ENCODE data around the gene KIRREL3. TPM values are rescaled to one million over a fixed set of nuclear protein-coding genes. Genes with fewer than 3 reads are reported as not detected.
A peak's percentile ranks its signal among the peaks of the same experiment; 100 is the strongest.

The KIRREL3 gene
- polyA plus RNA-seq, 2 of the 4 experiments (the other 2 are of a cell fraction) = 3.0 to 11.0 TPM

- Histone ChIP-seq H3K4me1 (no peaks in the 10 kb centered on the region), H3K4me3 (no peak overlapping the region), H3K9me3 (no peaks in the 10 kb centered on the region), H3K4me2 (no peak overlapping the region), H3K27ac (no peak overlapping the region)
- 96% methylated on average over 4 of the region's 4 CpGs for WGBS (ENCODE audit: missing lambda C conversion rate)
- ChIA-PET CTCF (interaction anchor here (1.0 to 1.2 kb wide), 2 partner anchors 12 to 82 kb away, joined by 3 read pairs; no protein-coding TSS in a partner anchor), POLR2A (no interaction called here)
- ATAC-seq = no peak
- DNase-seq (ENCODE audit: low read depth in 1 of 2, low spot score in 1 of 2) = no peak
- TF ChIP-seq RNF2 (IDR thresholded peaks at IDR 0.05; ENCODE audit: borderline replicate concordance, low read depth) = no peak
- FAIRE-seq = no peak
Observed at GRCh38 chr11:126392633-126393013, 607.9 kb downstream of the KIRREL3 start.

DNA sequence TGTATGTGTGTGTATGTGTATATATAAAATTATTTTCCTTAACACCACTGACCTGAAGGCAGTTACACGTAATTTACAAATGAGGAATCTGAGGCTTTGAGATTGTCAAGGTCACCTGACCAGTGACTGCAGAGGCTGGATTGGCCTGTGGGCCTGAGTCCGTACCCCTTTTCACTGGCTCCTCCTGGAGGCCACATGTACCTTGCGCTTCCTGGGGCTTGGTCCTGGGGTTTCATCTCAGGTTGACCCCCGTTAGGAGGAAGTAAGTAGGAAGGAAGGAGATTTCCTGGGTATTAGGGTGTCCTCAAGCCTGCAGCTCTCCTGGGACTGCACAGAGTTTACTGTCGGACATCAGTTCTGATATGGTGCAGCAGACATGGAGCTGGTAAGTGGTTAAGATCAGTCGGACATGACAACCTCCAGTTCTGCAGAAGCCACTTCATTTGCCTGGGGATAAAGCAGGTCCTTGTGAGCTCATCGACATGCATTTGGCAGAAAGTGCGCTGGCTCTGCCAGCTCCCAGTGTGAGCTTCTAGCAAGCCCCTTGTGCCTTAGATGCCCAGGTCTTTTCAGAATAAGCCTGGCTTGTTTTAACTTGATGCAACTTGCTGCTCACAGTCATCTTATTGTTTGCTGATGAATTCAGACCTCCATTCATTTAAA, 608.5 kb downstream of the KIRREL3 start:
- CTCF ChIA-PET = interaction anchor here (1.0 to 1.2 kb wide), 2 partner anchors 12 to 81 kb away, joined by 3 read pairs; no protein-coding TSS in a partner anchor
- ATAC-seq = peak; percentile 39 to 69; a peak in 4 of 6 replicates
- no peak for TF ChIP-seq PBX3 (IDR thresholded peaks at IDR 0.05)
- no peak for TF ChIP-seq SMC3 (IDR thresholded peaks at IDR 0.05)
- no peak for TF ChIP-seq CBX8 (IDR thresholded peaks at IDR 0.05)
- TF ChIP-seq USF2 (IDR thresholded peaks at IDR 0.05) = no peak
- TF ChIP-seq NFE2L2 (conservative IDR thresholded peaks at IDR 0.05; ENCODE audit: low read length) = no peak
- no peak for TF ChIP-seq JUN (IDR thresholded peaks at IDR 0.05)
- TF ChIP-seq ESRRA (IDR thresholded peaks at IDR 0.05; ENCODE audit: borderline replicate concordance, low read length) = no peak
- no peak for TF ChIP-seq NPAS2 (CRISPR knock-in tag; IDR thresholded peaks at IDR 0.05; ENCODE audit: borderline replicate concordance)
- DNase-seq (ENCODE audit: low read depth in 1 of 2, low spot score in 1 of 2) = peak in 1 of 2 experiments; percentile 14
- Histone ChIP-seq H3K4me3 (no peak overlapping the region), H3K9me3 (no peaks in the 10 kb centered on the region), H3K4me2 (no peak overlapping the region), H3K4me1 (no peaks in the 10 kb centered on the region), H3K27ac (no peak overlapping the region)
- POLR2A ChIA-PET = no interaction called here
- no peak for FAIRE-seq
- 86% methylated on average over 8 of the region's 8 CpGs for WGBS (ENCODE audit: missing lambda C conversion rate)

GRCh38 chr11:126391286-126391954, 609.1 kb downstream of the KIRREL3 start:
- ChIA-PET POLR2A (no interaction called here), CTCF (interaction anchor here (1.0 to 1.2 kb wide), 2 partner anchors 13 to 81 kb away, joined by 3 read pairs; no protein-coding TSS in a partner anchor)
- Histone ChIP-seq H3K4me1 (no peaks in the 10 kb centered on the region), H3K9me3 (no peaks in the 10 kb centered on the region), H3K27ac (no peak overlapping the region), H3K4me2 (no peak overlapping the region), H3K4me3 (no peak overlapping the region)
- DNase-seq (ENCODE audit: low read depth in 1 of 2, low spot score in 1 of 2) (no peak), FAIRE-seq (no peak), ATAC-seq (no peak)
- WGBS (ENCODE audit: missing lambda C conversion rate) = 77% methylated on average over 7 of the region's 7 CpGs
- TF ChIP-seq, protein P1, sequence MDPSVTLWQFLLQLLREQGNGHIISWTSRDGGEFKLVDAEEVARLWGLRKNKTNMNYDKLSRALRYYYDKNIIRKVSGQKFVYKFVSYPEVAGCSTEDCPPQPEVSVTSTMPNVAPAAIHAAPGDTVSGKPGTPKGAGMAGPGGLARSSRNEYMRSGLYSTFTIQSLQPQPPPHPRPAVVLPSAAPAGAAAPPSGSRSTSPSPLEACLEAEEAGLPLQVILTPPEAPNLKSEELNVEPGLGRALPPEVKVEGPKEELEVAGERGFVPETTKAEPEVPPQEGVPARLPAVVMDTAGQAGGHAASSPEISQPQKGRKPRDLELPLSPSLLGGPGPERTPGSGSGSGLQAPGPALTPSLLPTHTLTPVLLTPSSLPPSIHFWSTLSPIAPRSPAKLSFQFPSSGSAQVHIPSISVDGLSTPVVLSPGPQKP (IDR thresholded peaks at IDR 0.05; ENCODE audit: low read depth, low read length) = no peak

- FAIRE-seq (no peak), ATAC-seq (no peak), DNase-seq (ENCODE audit: low read depth in 1 of 2, low spot score in 1 of 2) (no peak)
- TF ChIP-seq, protein P2, sequence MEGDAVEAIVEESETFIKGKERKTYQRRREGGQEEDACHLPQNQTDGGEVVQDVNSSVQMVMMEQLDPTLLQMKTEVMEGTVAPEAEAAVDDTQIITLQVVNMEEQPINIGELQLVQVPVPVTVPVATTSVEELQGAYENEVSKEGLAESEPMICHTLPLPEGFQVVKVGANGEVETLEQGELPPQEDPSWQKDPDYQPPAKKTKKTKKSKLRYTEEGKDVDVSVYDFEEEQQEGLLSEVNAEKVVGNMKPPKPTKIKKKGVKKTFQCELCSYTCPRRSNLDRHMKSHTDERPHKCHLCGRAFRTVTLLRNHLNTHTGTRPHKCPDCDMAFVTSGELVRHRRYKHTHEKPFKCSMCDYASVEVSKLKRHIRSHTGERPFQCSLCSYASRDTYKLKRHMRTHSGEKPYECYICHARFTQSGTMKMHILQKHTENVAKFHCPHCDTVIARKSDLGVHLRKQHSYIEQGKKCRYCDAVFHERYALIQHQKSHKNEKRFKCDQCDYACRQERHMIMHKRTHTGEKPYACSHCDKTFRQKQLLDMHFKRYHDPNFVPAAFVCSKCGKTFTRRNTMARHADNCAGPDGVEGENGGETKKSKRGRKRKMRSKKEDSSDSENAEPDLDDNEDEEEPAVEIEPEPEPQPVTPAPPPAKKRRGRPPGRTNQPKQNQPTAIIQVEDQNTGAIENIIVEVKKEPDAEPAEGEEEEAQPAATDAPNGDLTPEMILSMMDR (IDR thresholded peaks at IDR 0.05) = no peak
- no peak for TF ChIP-seq MAFK (IDR thresholded peaks at IDR 0.05; ENCODE audit: partially characterized antibody)
- TF ChIP-seq MAZ (IDR thresholded peaks at IDR 0.05; ENCODE audit: borderline replicate concordance, low read depth, low read length) = no peak
- no peak for TF ChIP-seq PHF8 (IDR thresholded peaks at IDR 0.05; ENCODE audit: borderline replicate concordance, low read depth)
- no peak for TF ChIP-seq CBX2 (IDR thresholded peaks at IDR 0.05; ENCODE audit: borderline replicate concordance, low read depth)
- TF ChIP-seq HOXB5 (CRISPR knock-in tag; IDR thresholded peaks at IDR 0.05) = no peak
- no peak for TF ChIP-seq EHMT2 (IDR thresholded peaks at IDR 0.05; ENCODE audit: low read depth)
- TF ChIP-seq TP53 (CRISPR knock-in tag; IDR thresholded peaks at IDR 0.05) = no peak
- no peak for TF ChIP-seq FOXS1 (CRISPR knock-in tag; IDR thresholded peaks at IDR 0.05)
- no peak for TF ChIP-seq HDAC2 (IDR thresholded peaks at IDR 0.05)
- TF ChIP-seq ATOH8 (CRISPR knock-in tag; IDR thresholded peaks at IDR 0.05; ENCODE audit: low read depth) = no peak
- TF ChIP-seq RARB (CRISPR knock-in tag; IDR thresholded peaks at IDR 0.05) = no peak
- TF ChIP-seq ZC3H11A (IDR thresholded peaks at IDR 0.05) = no peak
- H3K9me3 ChIP-seq = no peaks in the 10 kb centered on the region
- 0 out of 3 replicates have a peak, but pooled peaks cover 4% of the 10 kb centered on the region for H3K4me1 ChIP-seq
- H3K4me3 ChIP-seq = no peak overlapping the region
- 73% methylated on average over 5 of the region's 5 CpGs for WGBS (ENCODE audit: missing lambda C conversion rate)
- CTCF ChIA-PET = no interaction called here
- POLR2A ChIA-PET = no interaction called here
- H3K27ac ChIP-seq = no peak overlapping the region
- no peak overlapping the region for H3K4me2 ChIP-seq
Observed at GRCh38 chr11:126390272-126390867, 610.2 kb downstream of the KIRREL3 start.

Data from A549 (cell line).